Measurements from ENCODE around the gene GSC2.

Gene GSC2

DNA sequence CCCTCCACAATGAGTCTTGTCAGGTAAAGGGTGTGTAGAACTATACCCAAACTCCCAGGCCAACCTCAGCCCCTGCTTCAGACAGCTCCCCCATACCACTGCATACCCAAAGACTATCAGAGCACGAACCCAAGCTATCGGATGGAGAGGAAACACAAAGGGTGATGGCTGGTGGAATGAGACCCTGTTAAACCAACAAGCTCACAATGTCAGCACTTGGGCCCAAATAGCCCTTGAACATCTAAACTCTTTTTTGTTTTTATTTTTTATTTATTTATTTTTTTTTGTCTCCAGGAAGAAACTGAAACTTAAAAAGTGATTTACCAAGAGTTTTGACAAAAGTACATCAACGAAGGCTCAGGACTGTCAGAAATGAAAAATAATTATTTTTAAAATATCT, 38.5 kb downstream of the GSC2 start:
- in situ Hi-C loops (cut with HindIII; ENCODE audit: low pct_unique_long_range_greater_than_20kb, low sequenced_read_pairs): no loop called here
- no peak for TF ChIP-seq JUND (IDR thresholded peaks at IDR 0.05; ENCODE audit: low read depth)
- DNase-seq (ENCODE audit: low read depth in 1 of 2, low spot score in 1 of 2): no peak

GRCh38 chr22:19111140-19111539, 39.0 kb downstream of the GSC2 start:
- DNase-seq (ENCODE audit: low read depth in 1 of 2, low spot score in 1 of 2): no peak
- in situ Hi-C loops (cut with HindIII; ENCODE audit: low pct_unique_long_range_greater_than_20kb, low sequenced_read_pairs): no loop called here
- no peak for TF ChIP-seq JUND (IDR thresholded peaks at IDR 0.05; ENCODE audit: low read depth)

- in situ Hi-C loops (cut with HindIII; ENCODE audit: low pct_unique_long_range_greater_than_20kb, low sequenced_read_pairs): no loop called here
- no peak for TF ChIP-seq JUND (IDR thresholded peaks at IDR 0.05; ENCODE audit: low read depth)
- no peak for DNase-seq (ENCODE audit: low read depth in 1 of 2, low spot score in 1 of 2)
Observed at GRCh38 chr22:19110646-19111045, 39.4 kb downstream of the GSC2 start.

- no peak for DNase-seq (ENCODE audit: low read depth in 1 of 2, low spot score in 1 of 2)
- in situ Hi-C loops (cut with HindIII; ENCODE audit: low pct_unique_long_range_greater_than_20kb, low sequenced_read_pairs): no loop called here
- TF ChIP-seq JUND (IDR thresholded peaks at IDR 0.05; ENCODE audit: low read depth): no peak
Observed at GRCh38 chr22:19110064-19110458, 40.0 kb downstream of the GSC2 start.

DNA sequence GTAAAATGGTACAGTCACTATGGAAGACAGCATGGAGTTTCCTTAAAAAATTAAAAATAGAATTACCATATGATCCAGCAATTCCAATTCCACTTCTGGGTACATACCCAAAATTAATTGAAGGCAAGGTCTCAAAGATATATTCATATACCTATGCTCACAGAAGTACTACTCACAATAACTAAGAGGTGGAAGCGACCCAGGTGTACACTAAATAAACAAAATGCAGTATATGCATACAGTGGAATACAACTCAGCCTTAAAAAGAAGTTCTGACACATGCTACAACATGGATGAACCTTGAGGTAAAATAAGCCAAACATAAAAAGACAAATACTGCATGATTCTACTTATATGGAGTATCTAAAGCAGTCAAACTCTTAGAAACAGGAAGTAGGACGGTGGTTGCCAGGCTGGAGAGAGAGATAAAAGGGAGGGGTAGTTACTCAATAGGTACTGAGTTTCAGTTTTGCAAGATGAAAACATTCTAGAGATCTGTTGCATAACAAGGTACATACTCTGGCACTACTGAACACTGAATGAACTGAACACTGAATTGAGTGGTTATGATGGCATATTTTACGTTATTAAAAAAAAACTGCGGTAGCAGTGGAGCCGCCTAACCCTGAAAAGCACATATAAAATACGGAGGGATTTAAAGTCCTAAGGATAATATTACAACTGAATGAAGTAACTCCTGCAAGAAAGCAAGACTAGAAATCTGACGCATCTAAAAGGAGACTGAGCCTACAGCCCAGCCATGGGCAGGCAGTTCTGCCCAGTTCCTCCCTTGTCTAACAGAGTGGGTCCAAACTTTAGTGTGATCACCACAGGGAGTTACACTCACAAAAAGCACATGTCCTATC, 40.7 kb downstream of the GSC2 start:
- DNase-seq (ENCODE audit: low read depth in 1 of 2, low spot score in 1 of 2): no peak
- in situ Hi-C loops (cut with HindIII; ENCODE audit: low pct_unique_long_range_greater_than_20kb, low sequenced_read_pairs): no loop called here
- TF ChIP-seq JUND (IDR thresholded peaks at IDR 0.05; ENCODE audit: low read depth): no peak

DNA sequence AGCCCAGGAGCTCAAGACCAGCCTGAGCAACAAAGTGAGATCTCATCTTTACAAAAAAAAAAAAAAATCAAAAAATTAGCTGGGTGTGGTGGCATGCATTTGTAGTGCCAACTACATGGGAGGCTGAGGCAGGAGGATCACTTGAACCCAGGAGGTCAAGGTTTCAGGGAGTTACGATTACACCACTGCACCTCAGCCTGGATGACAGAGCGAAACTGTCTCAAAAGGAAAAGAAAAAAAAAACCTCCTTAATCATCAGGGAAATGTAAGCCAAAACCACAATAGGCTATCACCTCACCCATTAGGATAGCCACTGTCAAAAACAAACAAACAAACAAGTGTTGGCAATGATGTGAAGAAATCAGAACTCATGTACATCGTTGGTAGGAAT, 41.3 kb downstream of the GSC2 start:
- no peak for TF ChIP-seq JUND (IDR thresholded peaks at IDR 0.05; ENCODE audit: low read depth)
- in situ Hi-C loops (cut with HindIII; ENCODE audit: low pct_unique_long_range_greater_than_20kb, low sequenced_read_pairs): no loop called here
- no peak for DNase-seq (ENCODE audit: low read depth in 1 of 2, low spot score in 1 of 2)

- no peak for TF ChIP-seq JUND (IDR thresholded peaks at IDR 0.05; ENCODE audit: low read depth)
- in situ Hi-C loops (cut with HindIII; ENCODE audit: low pct_unique_long_range_greater_than_20kb, low sequenced_read_pairs): no loop called here
- DNase-seq (ENCODE audit: low read depth in 1 of 2, low spot score in 1 of 2): no peak
Observed at GRCh38 chr22:19107730-19108074, 42.4 kb downstream of the GSC2 start.

DNA sequence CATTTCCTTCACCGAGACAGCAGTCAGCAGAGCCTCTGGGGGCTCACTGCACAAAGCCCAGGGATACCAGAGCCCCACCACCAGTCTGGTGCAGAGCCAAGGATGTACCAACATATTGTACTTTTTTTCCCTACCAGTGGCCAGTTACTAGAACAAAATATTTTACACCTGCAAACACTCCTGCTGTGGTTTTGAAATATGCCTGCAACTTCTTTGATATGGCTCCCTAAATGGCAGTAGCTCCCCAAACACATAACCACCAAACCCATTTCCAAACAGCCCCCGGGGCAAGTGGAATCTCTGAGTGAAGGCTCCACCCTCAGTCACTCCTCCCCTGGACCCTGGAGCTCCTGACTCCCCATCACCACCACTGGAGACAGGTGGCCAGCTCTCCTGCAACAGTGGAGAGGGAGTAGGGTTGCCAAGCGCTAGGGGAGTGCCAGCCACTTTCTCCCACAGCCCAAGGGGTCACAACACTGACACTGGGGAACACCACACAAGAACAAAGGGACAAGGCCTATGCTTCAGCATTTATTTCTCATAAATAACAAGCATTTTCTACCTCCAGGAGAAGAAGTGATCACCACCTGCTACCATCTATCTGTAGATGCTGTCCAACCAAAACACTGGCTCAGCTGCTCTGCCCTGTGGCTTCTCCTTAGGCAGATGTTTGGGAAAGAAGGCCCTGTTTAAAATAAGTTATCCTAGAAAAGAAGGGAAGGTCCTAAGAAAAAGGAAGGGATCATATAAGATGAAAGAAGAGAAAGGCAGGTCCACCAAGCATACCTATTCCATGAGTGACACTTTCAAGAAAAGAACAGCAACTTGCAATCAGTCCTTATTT, 43.0 kb downstream of the GSC2 start:
- no peak for TF ChIP-seq JUND (IDR thresholded peaks at IDR 0.05; ENCODE audit: low read depth)
- no peak for DNase-seq (ENCODE audit: low read depth in 1 of 2, low spot score in 1 of 2)
- in situ Hi-C loops (cut with HindIII; ENCODE audit: low pct_unique_long_range_greater_than_20kb, low sequenced_read_pairs): no loop called here

- in situ Hi-C loops (cut with HindIII; ENCODE audit: low pct_unique_long_range_greater_than_20kb, low sequenced_read_pairs): no loop called here
- no peak for DNase-seq (ENCODE audit: low read depth in 1 of 2, low spot score in 1 of 2)
- no peak for TF ChIP-seq JUND (IDR thresholded peaks at IDR 0.05; ENCODE audit: low read depth)
Observed at GRCh38 chr22:19105867-19106802, 44.0 kb downstream of the GSC2 start.

DNA sequence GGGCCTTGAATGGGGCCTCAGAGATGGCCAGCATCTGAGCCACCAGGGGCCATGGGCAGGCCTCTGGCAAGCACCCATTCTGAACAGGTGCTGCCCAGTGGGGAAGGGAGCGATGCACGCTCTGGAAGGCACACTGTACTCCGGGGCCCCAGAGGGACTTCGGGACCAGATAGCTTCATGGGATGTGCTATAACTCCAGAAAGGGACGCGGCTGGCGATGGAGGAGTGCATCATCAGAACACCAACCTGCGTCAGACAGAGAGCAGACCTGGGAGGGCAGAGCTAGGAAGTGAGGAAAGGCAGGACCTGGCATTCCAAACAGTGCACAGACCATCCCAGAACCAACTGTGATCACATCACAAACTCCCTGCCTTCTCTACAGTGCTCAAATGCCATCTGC, 44.6 kb downstream of the GSC2 start:
- no peak for TF ChIP-seq JUND (IDR thresholded peaks at IDR 0.05; ENCODE audit: low read depth)
- in situ Hi-C loops (cut with HindIII; ENCODE audit: low pct_unique_long_range_greater_than_20kb, low sequenced_read_pairs): no loop called here
- DNase-seq (ENCODE audit: low read depth in 1 of 2, low spot score in 1 of 2): no peak

DNA sequence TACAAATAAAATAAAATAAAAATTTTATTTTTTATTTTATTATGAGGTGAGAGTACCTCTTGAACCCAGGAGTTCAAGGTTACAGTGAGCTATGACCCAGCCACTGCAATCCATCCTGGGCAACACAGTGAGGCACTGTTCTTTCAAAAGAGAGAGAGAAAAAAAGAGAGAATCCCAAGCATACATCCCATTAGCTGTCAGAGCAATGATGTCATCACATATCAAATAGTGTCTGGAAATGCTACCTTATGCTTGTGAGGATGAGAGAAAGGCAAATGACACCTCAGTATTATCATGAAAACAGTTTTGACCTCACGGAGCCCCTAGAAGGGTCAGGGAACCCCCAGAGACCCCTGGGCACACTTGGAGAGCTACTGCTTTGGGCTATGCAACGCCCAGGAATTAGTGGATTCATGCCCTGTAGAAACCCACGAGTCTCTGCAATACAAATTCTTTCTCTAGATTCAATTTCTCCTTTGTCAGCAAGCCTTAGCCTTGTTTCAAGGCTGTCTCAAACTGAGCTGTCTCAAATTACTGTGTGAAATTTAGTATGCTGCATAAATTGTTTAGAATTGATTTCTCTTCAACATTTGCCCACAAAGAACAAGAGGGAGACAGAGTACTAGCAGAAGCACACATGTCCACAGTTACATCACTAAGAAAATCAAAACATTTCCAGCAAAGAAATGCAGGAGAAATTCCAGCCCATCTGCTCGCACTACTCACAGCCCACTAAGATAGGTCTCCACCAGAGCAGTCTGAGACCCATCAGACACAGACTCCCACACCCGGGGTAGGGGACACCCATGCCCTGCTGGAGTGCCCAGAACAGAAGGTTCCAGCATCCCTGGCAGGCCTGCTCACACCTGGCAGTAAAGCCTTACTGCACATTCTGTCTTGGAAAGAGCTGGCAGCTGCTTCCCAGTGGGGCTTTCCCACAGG, 45.9 kb downstream of the GSC2 start:
- in situ Hi-C loops (cut with HindIII; ENCODE audit: low pct_unique_long_range_greater_than_20kb, low sequenced_read_pairs): no loop called here
- no peak for DNase-seq (ENCODE audit: low read depth in 1 of 2, low spot score in 1 of 2)
- no peak for TF ChIP-seq JUND (IDR thresholded peaks at IDR 0.05; ENCODE audit: low read depth)

Measured in T47D (cell line).